Inflammatory macrophage treated with lipopolysaccharide for 4 hours (primary cell): Measurements from ENCODE around the gene PIK3R6.
"Not testable (repeated sequence)": the region's sequence is repeated elsewhere in the genome, so short reads cannot be mapped to it uniquely, and the experiment has no call there.

Experiments used
- DNase-seq: peaks from one replicate; pipeline ENCODE4 v3.0.0-alpha.2; 2020

Gene PIK3R6

GRCh38 chr17:8872036-8872704, 4.7 kb upstream of the PIK3R6 start:
- no peak for DNase-seq

DNA sequence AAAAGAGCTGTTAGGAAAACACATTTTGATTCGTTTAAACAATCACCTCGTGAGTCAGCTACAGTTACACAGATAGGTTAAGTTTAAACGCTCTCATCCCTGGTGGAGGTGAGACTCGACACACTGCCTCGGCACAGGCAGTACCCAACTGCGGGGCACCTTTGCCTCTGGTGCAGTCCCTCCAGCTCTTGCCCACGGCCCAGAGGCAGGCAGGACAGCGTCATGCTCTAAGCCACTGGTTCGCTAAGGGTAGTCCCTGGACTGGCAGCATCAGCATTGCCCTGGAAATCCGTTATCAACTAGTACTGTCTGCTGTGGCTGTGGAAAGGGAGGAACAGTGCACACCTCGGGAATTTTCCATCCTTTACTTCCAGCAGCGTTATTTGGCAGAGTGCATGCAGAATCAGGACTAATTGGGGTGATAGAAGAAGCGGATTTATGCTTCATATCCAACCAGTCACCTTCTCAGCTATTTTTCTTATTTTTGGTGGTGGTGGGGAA, 3.7 kb upstream of the PIK3R6 start:
- no peak for DNase-seq

DNA sequence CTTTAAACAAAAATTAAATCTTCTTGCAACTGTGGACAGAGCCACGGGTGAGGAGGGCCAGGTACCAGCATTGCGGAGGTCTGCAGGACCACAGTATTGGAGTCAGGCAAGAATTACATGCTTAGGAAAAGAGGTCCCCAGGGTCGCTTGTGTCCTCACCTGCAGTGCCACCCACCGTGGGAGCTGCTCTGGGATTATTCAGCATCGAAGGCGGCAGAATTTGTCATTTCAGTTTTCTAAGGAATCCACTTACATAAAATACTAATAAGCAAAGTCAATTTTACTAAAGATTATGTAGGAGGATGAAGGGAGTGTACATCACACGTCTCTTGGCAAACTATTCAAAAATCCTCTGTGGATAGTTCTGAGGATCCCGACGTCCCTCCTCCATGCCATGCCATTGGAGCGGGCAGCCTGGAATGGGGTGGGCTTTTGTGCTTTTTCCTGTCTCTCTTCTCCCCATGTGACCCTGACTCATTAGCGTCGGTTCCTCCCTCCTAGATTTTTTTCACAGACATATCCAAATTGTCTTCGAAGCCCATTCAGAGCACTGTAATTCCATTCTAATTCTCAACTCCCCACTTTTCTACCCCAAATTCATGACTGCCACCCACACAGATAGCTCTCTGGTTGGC, 3.0 kb upstream of the PIK3R6 start:
- no peak for DNase-seq

GRCh38 chr17:8869114-8869815, 1.8 kb upstream of the PIK3R6 start:
- DNase-seq, result no peak

- DNase-seq, result peak; percentile 39
Observed at GRCh38 chr17:8868529-8868951, 1.1 kb upstream of the PIK3R6 start.

DNA sequence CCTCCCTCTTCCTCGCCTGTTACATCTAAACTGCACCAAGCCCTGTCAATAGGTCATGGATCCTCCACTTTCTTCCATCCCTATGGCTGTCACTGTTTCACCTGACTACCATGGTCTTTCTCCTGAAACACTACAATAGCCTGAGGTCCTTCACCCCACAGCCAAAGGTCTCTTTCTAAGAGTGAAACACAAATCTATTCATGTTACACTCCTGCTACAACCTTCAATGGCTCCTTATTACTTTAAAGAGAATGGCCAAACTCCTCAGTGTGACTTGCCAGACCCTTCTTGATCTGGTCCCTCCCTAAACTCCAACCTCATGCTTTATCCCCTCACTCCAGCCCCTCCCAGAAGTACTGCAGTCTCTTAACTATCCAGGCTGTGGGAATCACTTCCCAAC, 618 bp upstream of the PIK3R6 start:
- DNase-seq, result no peak

GRCh38 chr17:8865811-8866210, 1.7 kb downstream of the PIK3R6 start:
- no peak for DNase-seq

- DNase-seq, result no peak
Observed at GRCh38 chr17:8865385-8865784, 2.1 kb downstream of the PIK3R6 start.

GRCh38 chr17:8862213-8863056, 5.0 kb downstream of the PIK3R6 start:
- no peak for DNase-seq

- no peak for DNase-seq
Observed at GRCh38 chr17:8861495-8862181, 5.8 kb downstream of the PIK3R6 start.

GRCh38 chr17:8859804-8860430, 7.6 kb downstream of the PIK3R6 start:
- DNase-seq, result no peak

- DNase-seq, result peak; percentile 91
Observed at GRCh38 chr17:8859027-8859803, 8.3 kb downstream of the PIK3R6 start.

- DNase-seq, result no peak
Observed at GRCh38 chr17:8857919-8858318, 9.6 kb downstream of the PIK3R6 start.

- DNase-seq, result no peak
Observed at GRCh38 chr17:8856869-8857575, 10.5 kb downstream of the PIK3R6 start.

DNA sequence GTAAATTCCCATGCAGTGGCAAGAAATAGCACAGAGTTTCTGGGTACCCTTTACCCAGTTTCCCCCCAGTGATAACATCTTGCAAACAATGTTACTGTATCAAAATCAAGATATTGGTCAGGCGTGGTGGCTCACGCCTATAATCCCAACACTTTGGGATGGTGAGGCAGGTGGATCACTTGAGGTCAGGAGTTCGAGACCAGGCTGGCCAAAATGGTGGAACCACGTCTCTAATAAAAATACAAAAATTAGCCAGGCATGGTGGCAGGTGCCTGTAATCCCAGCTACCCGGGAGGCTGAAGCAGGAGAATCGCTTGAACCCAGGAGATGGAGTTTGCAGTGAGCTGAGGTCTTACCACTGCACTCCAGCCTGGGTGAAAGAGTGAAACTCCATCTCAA, 11.3 kb downstream of the PIK3R6 start:
- DNase-seq, result not testable (repeated sequence)

GRCh38 chr17:8855477-8856204, 11.8 kb downstream of the PIK3R6 start:
- DNase-seq, result peak; percentile 58

DNA sequence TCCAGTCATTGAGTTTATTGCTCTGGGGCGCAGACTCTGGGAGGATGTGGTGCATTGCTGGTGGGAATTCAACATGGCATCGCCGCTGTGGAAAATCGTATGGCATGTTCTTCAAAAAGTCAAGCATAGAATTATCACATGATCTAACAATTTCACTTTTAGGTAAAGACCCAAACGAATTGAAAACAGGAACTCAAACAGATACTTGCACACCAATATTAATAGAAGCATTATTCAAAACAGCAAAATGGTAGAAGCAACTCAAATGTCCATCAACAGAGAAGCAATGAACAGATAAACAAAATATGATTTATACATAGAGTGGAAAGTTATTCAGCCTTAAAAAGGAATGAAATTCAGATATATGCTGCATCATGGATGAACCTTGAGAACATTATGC, 15.9 kb downstream of the PIK3R6 start:
- no peak for DNase-seq

DNA sequence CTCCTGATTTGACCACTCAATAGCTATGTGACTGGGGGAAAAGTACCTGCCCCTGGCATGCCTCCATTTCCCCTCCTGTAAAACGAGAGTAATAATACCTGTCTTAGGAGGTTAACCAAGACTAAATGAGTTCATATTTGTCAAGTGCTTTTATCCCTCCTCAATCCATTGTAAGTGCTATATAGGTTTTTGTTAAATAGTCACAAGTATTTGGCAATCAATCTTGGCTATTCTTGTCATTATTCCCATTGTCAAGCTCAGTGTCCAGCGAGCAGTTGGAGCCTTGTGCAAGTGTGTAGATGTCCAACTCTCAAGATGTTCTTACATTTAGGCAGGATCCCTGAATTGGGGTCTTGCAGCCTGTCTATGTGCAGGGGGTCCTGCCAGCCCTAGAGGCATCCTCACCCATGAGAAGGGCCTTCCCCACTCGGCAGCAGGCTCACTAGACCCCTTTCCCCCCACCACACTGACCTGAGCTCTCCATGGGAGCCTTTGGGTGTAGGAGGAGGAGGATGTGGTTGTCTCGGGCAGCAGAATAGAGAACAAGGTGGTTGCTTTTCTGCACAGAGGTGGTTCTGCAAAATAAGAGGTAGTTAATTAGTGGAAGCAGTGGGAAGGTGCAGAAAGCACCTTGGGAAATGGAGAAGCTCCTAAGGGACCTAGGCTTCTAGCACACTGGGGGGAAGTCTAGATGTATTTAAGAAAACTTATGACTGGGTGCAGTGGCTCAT, 18.0 kb downstream of the PIK3R6 start:
- DNase-seq, result no peak

DNA sequence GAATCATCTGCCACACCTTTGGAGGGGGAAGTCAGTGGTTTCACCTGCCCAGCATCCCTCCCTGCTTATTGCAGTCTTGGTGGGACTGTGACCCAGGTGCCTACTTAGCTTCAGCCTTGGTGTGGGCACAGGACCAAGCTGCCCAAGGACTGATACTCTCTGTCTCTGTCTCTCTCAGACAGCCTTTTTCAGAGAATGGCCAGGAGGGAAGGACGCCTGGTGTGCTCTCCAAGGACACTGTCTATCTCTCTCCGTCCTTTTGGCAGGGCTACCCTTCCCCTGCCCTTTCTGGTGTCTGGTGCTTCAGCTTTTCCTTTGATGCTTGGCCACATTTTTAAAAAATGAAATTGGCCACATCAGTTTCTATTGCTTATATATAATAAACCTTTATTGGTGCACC, 19.6 kb downstream of the PIK3R6 start:
- no peak for DNase-seq
